ENCODE measurements around the gene CPNE4.
"Not testable (repeated sequence)": the region's sequence is repeated elsewhere in the genome, so short reads cannot be mapped to it uniquely, and the experiment has no call there.

CPNE4 gene

GRCh38 chr3:131538968-131539367 is 495.8 kb downstream of the CPNE4 start:
- no peak for DNase-seq (ENCODE audit: low read depth, low spot score)

- no peak for DNase-seq (ENCODE audit: low read depth, low spot score)
Measured at GRCh38 chr3:131537531-131537930, 497.3 kb downstream of the CPNE4 start.

- no peak for DNase-seq (ENCODE audit: low read depth, low spot score)
Measured at GRCh38 chr3:131535596-131535995, 499.2 kb downstream of the CPNE4 start.

GRCh38 chr3:131535131-131535530 is 499.7 kb downstream of the CPNE4 start:
- DNase-seq (ENCODE audit: low read depth, low spot score), result no peak

- no peak for DNase-seq (ENCODE audit: low read depth, low spot score)
Measured at GRCh38 chr3:131532645-131533044, 502.2 kb downstream of the CPNE4 start.

GRCh38 chr3:131530843-131531242 is 504.0 kb downstream of the CPNE4 start:
- DNase-seq (ENCODE audit: low read depth, low spot score), result no peak

- DNase-seq (ENCODE audit: low read depth, low spot score), result no peak
Measured at GRCh38 chr3:131530388-131530787, 504.4 kb downstream of the CPNE4 start.

GRCh38 chr3:131526801-131527347 is 507.9 kb downstream of the CPNE4 start:
- DNase-seq (ENCODE audit: low read depth, low spot score), result no peak

GRCh38 chr3:131518680-131519079 is 516.1 kb downstream of the CPNE4 start:
- no peak for DNase-seq (ENCODE audit: low read depth, low spot score)

- no peak for DNase-seq (ENCODE audit: low read depth, low spot score)
Measured at GRCh38 chr3:131505421-131505820, 529.4 kb downstream of the CPNE4 start.

- no peak for DNase-seq (ENCODE audit: low read depth, low spot score)
Measured at GRCh38 chr3:131503320-131503635, 531.5 kb downstream of the CPNE4 start.

- DNase-seq (ENCODE audit: low read depth, low spot score), result peak; percentile 50
Measured at GRCh38 chr3:131502530-131503319, 532.1 kb downstream of the CPNE4 start, which contains the start of gene MRPL3. Gene MRPL3 (minus strand): TSS chr3:131502971. CDS start chr3:131502821, 150 bp downstream.

- DNase-seq (ENCODE audit: low read depth, low spot score), result no peak
Measured at GRCh38 chr3:131501949-131502348, 532.9 kb downstream of the CPNE4 start.

- no peak for DNase-seq (ENCODE audit: low read depth, low spot score)
Measured at GRCh38 chr3:131494706-131495105, 540.1 kb downstream of the CPNE4 start.

- no peak for DNase-seq (ENCODE audit: low read depth, low spot score)
Measured at GRCh38 chr3:131491775-131492174, 543.0 kb downstream of the CPNE4 start.

GRCh38 chr3:131491084-131491483 is 543.7 kb downstream of the CPNE4 start:
- DNase-seq (ENCODE audit: low read depth, low spot score), result no peak

GRCh38 chr3:131486545-131486944 is 548.3 kb downstream of the CPNE4 start:
- DNase-seq (ENCODE audit: low read depth, low spot score), result not testable (repeated sequence)

GRCh38 chr3:131485119-131485518 is 549.7 kb downstream of the CPNE4 start:
- no peak for DNase-seq (ENCODE audit: low read depth, low spot score)

- no peak for DNase-seq (ENCODE audit: low read depth, low spot score)
Measured at GRCh38 chr3:131484496-131485111, 550.2 kb downstream of the CPNE4 start.
